AG04449 (cell line): Measurements from ENCODE around the gene ZNF611.
"Not testable (repeated sequence)": the region's sequence is repeated elsewhere in the genome, so short reads cannot be mapped to it uniquely, and the experiment has no call there.

Experiments used
- CTCF ChIA-PET: fragments of 350-600 bp; formaldehyde crosslinking; extraction: SDS; loops from one replicate; lab custom pipeline; 2021; ENCODE audit warnings: antibody characterized with exemption; lab: Yijun Ruan, JAX
- POLR2A ChIA-PET: fragments of 400-600, 350-600 bp; formaldehyde crosslinking; extraction: SDS; loops from one replicate; lab custom pipeline; 2020; ENCODE audit warnings: antibody characterized with exemption, inconsistent platforms; lab: Yijun Ruan, JAX
- DNase-seq: peaks from one replicate; pipeline ENCODE4 v3.0.0-alpha.2; 2010; ENCODE audit warnings: low read depth, low spot score
- H3K4me3 ChIP-seq: 2 replicates; pipeline ENCODE4 v1.5.1; 2011; ENCODE audit warnings: low read depth, mild to moderate bottlenecking, control low read depth, low read length
- CTCF ChIP-seq: IDR thresholded peaks from one replicate; pipeline ENCODE4 v1.5.1; 2011; ENCODE audit warnings: mild to moderate bottlenecking, moderate library complexity, low read length, control low read depth, inconsistent platforms; ENCODE audit not compliant: insufficient read depth; ENCODE audit errors: missing control alignments

Gene ZNF611

GRCh38 chr19:52716522-52716921, 18.3 kb downstream of the ZNF611 start:
- no peak for DNase-seq
- CTCF ChIA-PET = interaction anchor here (1.9 kb wide), 1 partner anchor 469 kb away, joined by 4 read pairs; no protein-coding TSS in a partner anchor
- H3K4me3 ChIP-seq = no peak overlapping the region
- no peak for TF ChIP-seq CTCF
- POLR2A ChIA-PET = no interaction called here

- DNase-seq, H3K4me3 ChIP-seq, POLR2A ChIA-PET: not testable (repeated sequence)
- CTCF ChIA-PET = interaction anchor here (1.9 kb wide), 1 partner anchor 468 kb away, joined by 4 read pairs; no protein-coding TSS in a partner anchor
Observed at GRCh38 chr19:52715902-52716301, 18.9 kb downstream of the ZNF611 start.

- CTCF ChIA-PET = interaction anchor here (1.9 kb wide), 1 partner anchor 467 kb away, joined by 4 read pairs; no protein-coding TSS in a partner anchor
- DNase-seq, H3K4me3 ChIP-seq, POLR2A ChIA-PET: not testable (repeated sequence)
Observed at GRCh38 chr19:52715330-52715729, 19.5 kb downstream of the ZNF611 start.

- POLR2A ChIA-PET, DNase-seq, H3K4me3 ChIP-seq, CTCF ChIA-PET: not testable (repeated sequence)
Observed at GRCh38 chr19:52713051-52713450, 21.8 kb downstream of the ZNF611 start.

- DNase-seq, POLR2A ChIA-PET, CTCF ChIA-PET: not testable (repeated sequence)
Observed at GRCh38 chr19:52711661-52712060, 23.2 kb downstream of the ZNF611 start.

GRCh38 chr19:52710538-52710937, 24.3 kb downstream of the ZNF611 start:
- H3K4me3 ChIP-seq = no peak overlapping the region
- POLR2A ChIA-PET = no interaction called here
- CTCF ChIA-PET = no interaction called here
- no peak for DNase-seq
- no peak for TF ChIP-seq CTCF

More at GRCh38 chr19:52711661-52712060, 23.2 kb downstream of the ZNF611 start:
- H3K4me3 ChIP-seq = not testable (repeated sequence)

GRCh38 chr19:52705615-52706014, 29.2 kb downstream of the ZNF611 start:
- H3K4me3 ChIP-seq, CTCF ChIA-PET, POLR2A ChIA-PET, DNase-seq: not testable (repeated sequence)

GRCh38 chr19:52703917-52704316, 30.9 kb downstream of the ZNF611 start:
- POLR2A ChIA-PET = no interaction called here
- no peak for TF ChIP-seq CTCF
- H3K4me3 ChIP-seq = no peak overlapping the region
- CTCF ChIA-PET = no interaction called here
- no peak for DNase-seq

- no peak for TF ChIP-seq CTCF
- no peak overlapping the region for H3K4me3 ChIP-seq
- DNase-seq = no peak
- POLR2A ChIA-PET = no interaction called here
- CTCF ChIA-PET = no interaction called here
Observed at GRCh38 chr19:52700673-52701072, 34.2 kb downstream of the ZNF611 start.

GRCh38 chr19:52699555-52699954, 35.3 kb downstream of the ZNF611 start:
- H3K4me3 ChIP-seq, DNase-seq, POLR2A ChIA-PET, CTCF ChIA-PET: not testable (repeated sequence)
